ENCODE results near the gene AFP. TPM values are rescaled to one million over a fixed set of nuclear protein-coding genes. Genes with fewer than 3 reads are reported as not detected.

Gene AFP
- total and polyA plus RNA-seq, 9 of the 15 experiments (the other 6 are each of a cell fraction or from before 2014, with no cell fraction given) = 0.47 to 6.2 (median 3.0) TPM

DNA sequence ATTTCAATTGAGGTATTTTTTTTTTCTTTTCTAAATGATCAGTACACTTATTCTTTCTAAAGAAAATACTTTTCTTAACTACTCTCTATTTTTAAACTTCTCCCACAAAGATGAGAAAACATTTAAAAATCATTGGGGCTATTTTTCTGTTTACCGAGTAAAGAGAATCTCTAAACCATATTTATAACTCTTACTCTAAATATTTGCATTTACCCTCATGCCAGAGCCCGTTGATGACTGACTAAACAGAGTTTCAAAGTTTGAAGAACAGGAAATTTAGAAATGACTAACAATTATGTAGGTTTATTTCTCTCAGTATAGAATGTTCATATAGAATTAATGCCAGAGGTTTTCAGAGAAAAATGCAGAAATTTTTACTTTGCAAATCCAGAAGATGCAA is 34.6 kb upstream of the AFP start:
- ATAC-seq (no peak), FAIRE-seq (no peak), DNase-seq (ENCODE audit: extremely low read depth in 1 of 4, low spot score in 3 of 4) (no peak)
- CTCF ChIA-PET (ENCODE audit: low intra/inter-chr PET ratio) = interaction anchor here (0.6 kb wide), 1 partner anchor 431 kb away, joined by 3 read pairs; no protein-coding TSS in a partner anchor
- Histone ChIP-seq H3K36me3 (ENCODE audit: control insufficient read depth, insufficient read depth, low read length) (no peaks in the 10 kb centered on the region), H3K4me1 (replicated peaks in 1 of 2; ENCODE audit: control insufficient read depth in 2 of 2, insufficient read depth in 2 of 2, low read length in 2 of 2) (no peaks in the 10 kb centered on the region), H3K9me1 (ENCODE audit: control insufficient read depth, insufficient read depth, low read length) (no peaks in the 10 kb centered on the region), H3K4me2 (ENCODE audit: insufficient read depth, low read length) (no peak overlapping the region), H3K9ac (ENCODE audit: insufficient read depth in 1 of 2, low read depth in 2 of 2, low read length in 2 of 2) (no peak overlapping the region), H3K27ac (ENCODE audit: extremely low read depth, low read depth, low read length) (no peak overlapping the region), H3K4me3 (no peak overlapping the region), H3K9me3 (replicated peaks; ENCODE audit: control insufficient read depth, insufficient read depth, low read depth, low read length) (no peaks in the 10 kb centered on the region), H3K27me3 (ENCODE audit: control insufficient read depth in 2 of 2, insufficient read depth in 2 of 2, low read length in 2 of 2) (no peaks in the 10 kb centered on the region), H4K20me1 (replicated peaks; ENCODE audit: control insufficient read depth, insufficient read depth, low read length) (no peaks in the 10 kb centered on the region), H3K79me2 (ENCODE audit: control insufficient read depth, insufficient read depth, low read length) (no peaks in the 10 kb centered on the region), H2AFZ (ENCODE audit: low read depth, low read length) (peak overlapping the region; percentile 71; the same call in 1 of the 2 replicates)
- 30% methylated on average over 2 of the region's 2 CpGs for WGBS (ENCODE audit: insufficient coverage, low coverage, missing lambda C conversion rate)
- no TSS peak for BruUV-seq (replicated peaks)
- POLR2A ChIA-PET = no interaction called here
- in situ Hi-C loops (cut with MboI) = no loop called here
- intact Hi-C loops (cut with micrococcal nuclease) = no loop called here
- TF ChIP-seq EHMT2 (IDR thresholded peaks at IDR 0.05) = no peak
- TF ChIP-seq DPF2 (IDR thresholded peaks at IDR 0.05) = no peak
- TF ChIP-seq, protein P1, sequence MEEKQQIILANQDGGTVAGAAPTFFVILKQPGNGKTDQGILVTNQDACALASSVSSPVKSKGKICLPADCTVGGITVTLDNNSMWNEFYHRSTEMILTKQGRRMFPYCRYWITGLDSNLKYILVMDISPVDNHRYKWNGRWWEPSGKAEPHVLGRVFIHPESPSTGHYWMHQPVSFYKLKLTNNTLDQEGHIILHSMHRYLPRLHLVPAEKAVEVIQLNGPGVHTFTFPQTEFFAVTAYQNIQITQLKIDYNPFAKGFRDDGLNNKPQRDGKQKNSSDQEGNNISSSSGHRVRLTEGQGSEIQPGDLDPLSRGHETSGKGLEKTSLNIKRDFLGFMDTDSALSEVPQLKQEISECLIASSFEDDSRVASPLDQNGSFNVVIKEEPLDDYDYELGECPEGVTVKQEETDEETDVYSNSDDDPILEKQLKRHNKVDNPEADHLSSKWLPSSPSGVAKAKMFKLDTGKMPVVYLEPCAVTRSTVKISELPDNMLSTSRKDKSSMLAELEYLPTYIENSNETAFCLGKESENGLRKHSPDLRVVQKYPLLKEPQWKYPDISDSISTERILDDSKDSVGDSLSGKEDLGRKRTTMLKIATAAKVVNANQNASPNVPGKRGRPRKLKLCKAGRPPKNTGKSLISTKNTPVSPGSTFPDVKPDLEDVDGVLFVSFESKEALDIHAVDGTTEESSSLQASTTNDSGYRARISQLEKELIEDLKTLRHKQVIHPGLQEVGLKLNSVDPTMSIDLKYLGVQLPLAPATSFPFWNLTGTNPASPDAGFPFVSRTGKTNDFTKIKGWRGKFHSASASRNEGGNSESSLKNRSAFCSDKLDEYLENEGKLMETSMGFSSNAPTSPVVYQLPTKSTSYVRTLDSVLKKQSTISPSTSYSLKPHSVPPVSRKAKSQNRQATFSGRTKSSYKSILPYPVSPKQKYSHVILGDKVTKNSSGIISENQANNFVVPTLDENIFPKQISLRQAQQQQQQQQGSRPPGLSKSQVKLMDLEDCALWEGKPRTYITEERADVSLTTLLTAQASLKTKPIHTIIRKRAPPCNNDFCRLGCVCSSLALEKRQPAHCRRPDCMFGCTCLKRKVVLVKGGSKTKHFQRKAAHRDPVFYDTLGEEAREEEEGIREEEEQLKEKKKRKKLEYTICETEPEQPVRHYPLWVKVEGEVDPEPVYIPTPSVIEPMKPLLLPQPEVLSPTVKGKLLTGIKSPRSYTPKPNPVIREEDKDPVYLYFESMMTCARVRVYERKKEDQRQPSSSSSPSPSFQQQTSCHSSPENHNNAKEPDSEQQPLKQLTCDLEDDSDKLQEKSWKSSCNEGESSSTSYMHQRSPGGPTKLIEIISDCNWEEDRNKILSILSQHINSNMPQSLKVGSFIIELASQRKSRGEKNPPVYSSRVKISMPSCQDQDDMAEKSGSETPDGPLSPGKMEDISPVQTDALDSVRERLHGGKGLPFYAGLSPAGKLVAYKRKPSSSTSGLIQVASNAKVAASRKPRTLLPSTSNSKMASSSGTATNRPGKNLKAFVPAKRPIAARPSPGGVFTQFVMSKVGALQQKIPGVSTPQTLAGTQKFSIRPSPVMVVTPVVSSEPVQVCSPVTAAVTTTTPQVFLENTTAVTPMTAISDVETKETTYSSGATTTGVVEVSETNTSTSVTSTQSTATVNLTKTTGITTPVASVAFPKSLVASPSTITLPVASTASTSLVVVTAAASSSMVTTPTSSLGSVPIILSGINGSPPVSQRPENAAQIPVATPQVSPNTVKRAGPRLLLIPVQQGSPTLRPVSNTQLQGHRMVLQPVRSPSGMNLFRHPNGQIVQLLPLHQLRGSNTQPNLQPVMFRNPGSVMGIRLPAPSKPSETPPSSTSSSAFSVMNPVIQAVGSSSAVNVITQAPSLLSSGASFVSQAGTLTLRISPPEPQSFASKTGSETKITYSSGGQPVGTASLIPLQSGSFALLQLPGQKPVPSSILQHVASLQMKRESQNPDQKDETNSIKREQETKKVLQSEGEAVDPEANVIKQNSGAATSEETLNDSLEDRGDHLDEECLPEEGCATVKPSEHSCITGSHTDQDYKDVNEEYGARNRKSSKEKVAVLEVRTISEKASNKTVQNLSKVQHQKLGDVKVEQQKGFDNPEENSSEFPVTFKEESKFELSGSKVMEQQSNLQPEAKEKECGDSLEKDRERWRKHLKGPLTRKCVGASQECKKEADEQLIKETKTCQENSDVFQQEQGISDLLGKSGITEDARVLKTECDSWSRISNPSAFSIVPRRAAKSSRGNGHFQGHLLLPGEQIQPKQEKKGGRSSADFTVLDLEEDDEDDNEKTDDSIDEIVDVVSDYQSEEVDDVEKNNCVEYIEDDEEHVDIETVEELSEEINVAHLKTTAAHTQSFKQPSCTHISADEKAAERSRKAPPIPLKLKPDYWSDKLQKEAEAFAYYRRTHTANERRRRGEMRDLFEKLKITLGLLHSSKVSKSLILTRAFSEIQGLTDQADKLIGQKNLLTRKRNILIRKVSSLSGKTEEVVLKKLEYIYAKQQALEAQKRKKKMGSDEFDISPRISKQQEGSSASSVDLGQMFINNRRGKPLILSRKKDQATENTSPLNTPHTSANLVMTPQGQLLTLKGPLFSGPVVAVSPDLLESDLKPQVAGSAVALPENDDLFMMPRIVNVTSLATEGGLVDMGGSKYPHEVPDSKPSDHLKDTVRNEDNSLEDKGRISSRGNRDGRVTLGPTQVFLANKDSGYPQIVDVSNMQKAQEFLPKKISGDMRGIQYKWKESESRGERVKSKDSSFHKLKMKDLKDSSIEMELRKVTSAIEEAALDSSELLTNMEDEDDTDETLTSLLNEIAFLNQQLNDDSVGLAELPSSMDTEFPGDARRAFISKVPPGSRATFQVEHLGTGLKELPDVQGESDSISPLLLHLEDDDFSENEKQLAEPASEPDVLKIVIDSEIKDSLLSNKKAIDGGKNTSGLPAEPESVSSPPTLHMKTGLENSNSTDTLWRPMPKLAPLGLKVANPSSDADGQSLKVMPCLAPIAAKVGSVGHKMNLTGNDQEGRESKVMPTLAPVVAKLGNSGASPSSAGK (IDR thresholded peaks at IDR 0.05) = no peak
- no peak for TF ChIP-seq HDAC2 (IDR thresholded peaks at IDR 0.05)
- TF ChIP-seq ZNF316 (IDR thresholded peaks at IDR 0.05) = no peak
- TF ChIP-seq, protein P2, sequence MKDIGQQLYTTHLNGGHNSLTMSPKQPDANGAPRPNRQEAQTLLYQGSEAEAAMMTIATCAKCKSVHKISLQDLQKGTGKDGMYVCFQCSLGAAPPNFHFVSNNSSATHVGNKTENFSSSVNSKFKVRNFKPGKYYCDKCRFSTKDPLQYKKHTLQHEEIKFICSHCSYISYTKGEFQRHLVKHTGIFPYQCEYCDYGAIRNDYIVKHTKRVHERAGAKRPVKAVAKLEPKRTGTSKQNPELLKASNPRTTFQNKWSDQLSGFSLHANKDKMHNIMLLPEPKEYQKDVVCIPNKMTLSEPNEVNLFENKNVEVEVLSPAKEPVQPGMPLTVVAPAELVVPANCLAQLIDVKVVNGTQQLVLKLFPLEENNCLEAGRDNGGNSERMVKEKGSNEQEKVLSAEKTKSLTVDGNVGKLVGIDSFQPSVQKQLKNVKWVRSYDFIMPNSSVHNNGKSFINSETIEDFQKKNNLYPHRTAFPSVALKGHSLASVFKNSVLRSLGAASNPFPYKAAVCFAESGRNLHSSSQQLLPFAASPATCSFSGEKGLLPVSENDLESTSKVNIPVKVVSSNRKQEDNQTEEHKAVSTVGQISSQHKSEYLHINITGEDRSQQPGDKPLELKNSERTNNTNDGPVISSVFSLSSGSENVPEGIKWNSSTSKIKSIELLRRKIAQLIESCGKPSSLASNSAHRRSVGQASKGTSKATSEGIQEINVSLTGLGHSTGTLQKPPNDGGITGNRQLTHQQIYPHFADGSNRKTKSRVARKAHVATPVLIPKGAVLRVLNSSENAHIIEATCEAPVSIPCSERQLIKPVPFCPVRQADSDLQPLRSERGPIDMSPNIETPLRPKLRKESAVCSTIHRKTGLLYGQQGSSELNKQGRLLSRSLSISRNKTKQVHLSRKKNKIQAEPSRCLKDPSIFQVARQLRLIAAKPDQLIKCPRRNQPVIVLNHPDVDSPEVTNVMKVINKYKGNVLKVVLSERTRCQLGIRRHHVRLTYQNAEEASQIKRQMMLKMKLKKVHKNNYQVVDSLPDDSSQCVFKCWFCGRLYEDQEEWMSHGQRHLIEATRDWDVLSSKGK (CRISPR knock-in tag; IDR thresholded peaks at IDR 0.05) = no peak
